Lower lobe of right lung (tissue), 2 donors: ENCODE measurements around the gene NFIC. TPM values are rescaled to one million over a fixed set of nuclear protein-coding genes. Genes with fewer than 3 reads are reported as not detected.
"Not testable (repeated sequence)": the region's sequence is repeated elsewhere in the genome, so short reads cannot be mapped to it uniquely, and the experiment has no call there.

Experiments used
- ATAC-seq, 2 donors: fragments of 200-7000 bp; cut with Tn5 transposase; one replicate each; pipeline ENCODE4 v1.9.1; 2020 to 2022; ENCODE audit warnings: mild to moderate bottlenecking in 2 of 2, moderate library complexity in 2 of 2
- DNase-seq: peaks from one replicate; pipeline ENCODE4 v3.0.0-alpha.2; 2020
- H3K27ac ChIP-seq: fragments of 200-600 bp; one replicate; pipeline ENCODE4 v1.8.0; 2022
- H3K27me3 ChIP-seq: fragments of 200-600 bp; one replicate; pipeline ENCODE4 v1.8.0; 2022; ENCODE audit warnings: low read depth
- H3K36me3 ChIP-seq: fragments of 200-600 bp; one replicate; pipeline ENCODE4 v1.8.0; 2022; ENCODE audit warnings: mild to moderate bottlenecking
- H3K4me1 ChIP-seq: fragments of 200-600 bp; one replicate; pipeline ENCODE4 v1.8.0; 2022
- H3K4me3 ChIP-seq: fragments of 200-600 bp; one replicate; pipeline ENCODE4 v1.8.0; 2022; ENCODE audit warnings: mild to moderate bottlenecking
- H3K9me3 ChIP-seq: fragments of 200-600 bp; one replicate; pipeline ENCODE4 v1.8.0; 2022
- CTCF ChIP-seq: fragments of 200-600 bp; IDR thresholded peaks from one replicate; pipeline ENCODE4 v1.8.0; 2022; ENCODE audit warnings: antibody characterized with exemption, mild to moderate bottlenecking
- intact Hi-C: fragments of 100-400 bp; cut with DNase I; formaldehyde crosslinking; loops from one replicate; pipeline ENCODE4 v1.11.0; 2022
- total RNA-seq: library from RNA; stranded (reverse); fragmentation: NEBNext Ultra II Directional; extraction: Animal tissue kit (Norgen Biotek cat#: 25700); gene quantifications from one replicate; pipeline ENCODE4 v1.2.1, GENCODE V29; 2021
- donor health status: DM: no; HTN: yes; CAD: no; lungs with severe emphysema.

The NFIC gene
- total RNA-seq, 1 donor from 2014 or later, result 132 TPM

- Histone ChIP-seq H3K9me3 (no peaks in the 10 kb centered on the region), H3K27me3 (peaks cover 9% of the 10 kb centered on the region), H3K36me3 (no peaks in the 10 kb centered on the region), H3K27ac (no peak overlapping the region), H3K4me1 (no peaks in the 10 kb centered on the region), H3K4me3 (no peak overlapping the region)
- ATAC-seq (no peak), DNase-seq (no peak)
- intact Hi-C loops, result loop anchor here (10.0 kb wide), 1 partner anchor 149 kb away; no protein-coding TSS in a partner anchor
- TF ChIP-seq CTCF, result no peak
These were observed 40.9 kb upstream of the NFIC start for GRCh38 chr19:3325451-3325850.

GRCh38 chr19:3328743-3329142 lies 37.6 kb upstream of the NFIC start:
- no peak for TF ChIP-seq CTCF
- no peaks in the 10 kb centered on the region for H3K9me3 ChIP-seq
- no peaks in the 10 kb centered on the region for H3K4me1 ChIP-seq
- no peak for ATAC-seq
- no peak overlapping the region for H3K4me3 ChIP-seq
- H3K27me3 ChIP-seq, result no peaks in the 10 kb centered on the region
- no peak overlapping the region for H3K27ac ChIP-seq
- no peak for DNase-seq
- intact Hi-C loops, result loop anchor here (10.0 kb wide), 1 partner anchor 146 kb away; no protein-coding TSS in a partner anchor
- no peaks in the 10 kb centered on the region for H3K36me3 ChIP-seq

- H3K27ac ChIP-seq, result no peak overlapping the region
- H3K27me3 ChIP-seq, result no peaks in the 10 kb centered on the region
- intact Hi-C loops, result no loop called here
- no peaks in the 10 kb centered on the region for H3K36me3 ChIP-seq
- H3K9me3 ChIP-seq, result no peaks in the 10 kb centered on the region
- no peak for ATAC-seq
- TF ChIP-seq CTCF, result no peak
- no peak overlapping the region for H3K4me3 ChIP-seq
- no peak for DNase-seq
- peaks cover 6% of the 10 kb centered on the region for H3K4me1 ChIP-seq
These were observed 36.3 kb upstream of the NFIC start for GRCh38 chr19:3330047-3330446.

- DNase-seq, H3K27me3 ChIP-seq, intact Hi-C loops, H3K4me3 ChIP-seq, H3K9me3 ChIP-seq, H3K36me3 ChIP-seq, H3K27ac ChIP-seq, ATAC-seq: not testable (repeated sequence)
- peaks cover 27% of the 10 kb centered on the region for H3K4me1 ChIP-seq
These were observed 34.2 kb upstream of the NFIC start for GRCh38 chr19:3332232-3332631.

GRCh38 chr19:3333020-3333583 lies 33.3 kb upstream of the NFIC start:
- Histone ChIP-seq H3K4me1 (peaks cover 35% of the 10 kb centered on the region), H3K36me3 (no peaks in the 10 kb centered on the region), H3K4me3 (no peak overlapping the region), H3K9me3 (no peaks in the 10 kb centered on the region), H3K27me3 (no peaks in the 10 kb centered on the region), H3K27ac (no peak overlapping the region)
- ATAC-seq (no peak), DNase-seq (no peak)
- intact Hi-C loops, result no loop called here
- no peak for TF ChIP-seq CTCF

GRCh38 chr19:3333662-3334061 lies 32.7 kb upstream of the NFIC start:
- H3K4me1 ChIP-seq, result peaks cover 41% of the 10 kb centered on the region
- ATAC-seq (no peak), DNase-seq (no peak)

GRCh38 chr19:3334749-3335430 lies 31.5 kb upstream of the NFIC start:
- H3K36me3 ChIP-seq, H3K4me3 ChIP-seq, ATAC-seq, H3K27me3 ChIP-seq, intact Hi-C loops, H3K9me3 ChIP-seq, DNase-seq: not testable (repeated sequence)
- Histone ChIP-seq H3K4me1 (peaks cover 45% of the 10 kb centered on the region), H3K27ac (peak overlapping the region; percentile 91)

More at GRCh38 chr19:3333662-3334061, 32.7 kb upstream of the NFIC start:
- Histone ChIP-seq H3K9me3 (no peaks in the 10 kb centered on the region), H3K36me3 (no peaks in the 10 kb centered on the region), H3K4me3 (no peak overlapping the region), H3K27ac (no peak overlapping the region), H3K27me3 (no peaks in the 10 kb centered on the region)
- intact Hi-C loops, result no loop called here
- no peak for TF ChIP-seq CTCF
